COLO829 (cell line): ENCODE results near the gene TAF15.

Experiments
- DNase-seq: peaks from one replicate; pipeline ENCODE4 v3.0.0; 2012; ENCODE audit warnings: low spot score

TAF15 gene

DNA sequence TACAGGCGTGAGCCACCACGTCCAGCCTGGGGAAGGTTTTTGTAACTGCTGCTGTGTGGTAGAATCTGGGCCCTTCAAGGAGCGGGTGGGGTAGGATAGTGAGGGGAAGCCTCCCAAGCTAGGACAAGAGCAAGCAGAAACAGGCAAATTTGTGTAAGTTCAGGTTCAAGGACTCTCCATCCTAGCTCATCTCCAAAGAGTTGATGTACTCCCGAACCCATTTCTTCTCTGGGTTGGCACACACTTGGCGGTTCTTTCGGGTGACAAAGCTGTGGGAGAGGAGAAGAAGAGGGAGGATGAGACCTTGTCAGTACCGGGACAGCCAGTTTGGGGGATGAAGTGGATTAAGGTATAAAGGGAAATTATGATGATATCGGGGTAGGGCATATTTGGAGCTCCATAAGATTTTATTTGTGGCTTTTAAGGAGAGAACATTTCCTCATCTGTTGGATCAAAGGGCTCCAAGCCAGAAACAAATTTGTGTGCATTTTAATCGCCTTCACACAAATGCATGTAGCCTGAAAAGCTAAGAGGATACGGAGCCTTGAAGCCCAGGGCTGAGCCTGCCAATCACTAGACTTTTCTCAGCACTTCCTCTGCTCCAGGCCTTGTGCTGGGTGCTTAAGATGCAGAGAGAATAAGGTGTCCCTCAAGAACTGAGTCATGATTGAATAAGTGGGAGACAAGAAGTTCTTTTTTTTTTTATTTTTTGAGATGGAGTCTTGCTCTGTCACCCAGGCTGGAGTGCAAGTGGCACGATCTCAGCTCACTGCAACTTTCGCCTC, 63.1 kb downstream of the TAF15 start:
- no peak for DNase-seq

DNA sequence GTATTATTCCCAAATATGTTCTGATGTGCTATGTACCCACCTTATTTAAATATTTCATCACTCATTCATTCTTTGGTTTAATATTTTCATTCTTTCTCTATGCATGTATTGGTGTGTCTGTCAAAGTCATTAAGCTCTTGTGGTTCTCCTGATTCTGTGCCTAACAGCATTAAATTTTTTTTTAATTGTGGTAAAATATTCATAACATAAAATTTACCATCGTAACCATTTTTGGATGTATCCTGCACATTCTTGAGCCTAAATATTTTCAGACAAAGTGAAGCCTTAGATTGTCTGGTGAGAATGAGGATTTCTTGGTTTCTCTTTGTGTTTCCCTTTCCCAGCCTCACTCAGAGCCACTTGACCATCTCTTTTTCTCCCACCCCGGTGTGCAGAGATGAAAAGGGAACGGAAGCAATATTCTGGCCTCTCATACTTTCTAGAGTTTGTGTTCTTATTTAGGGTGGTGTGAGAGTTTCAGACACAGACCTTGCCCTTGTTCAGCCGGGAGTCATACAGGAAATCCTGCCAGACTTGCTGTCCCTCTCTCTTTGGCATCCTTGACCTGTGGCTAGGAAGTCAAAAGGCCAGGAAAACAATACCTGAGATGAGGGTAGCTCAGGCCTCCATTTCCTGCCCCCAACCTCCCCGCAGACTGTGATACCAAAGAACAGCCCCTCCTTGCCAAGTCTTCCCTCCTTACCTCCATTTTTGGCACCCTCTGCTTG, 66.0 kb downstream of the TAF15 start:
- DNase-seq = no peak

DNA sequence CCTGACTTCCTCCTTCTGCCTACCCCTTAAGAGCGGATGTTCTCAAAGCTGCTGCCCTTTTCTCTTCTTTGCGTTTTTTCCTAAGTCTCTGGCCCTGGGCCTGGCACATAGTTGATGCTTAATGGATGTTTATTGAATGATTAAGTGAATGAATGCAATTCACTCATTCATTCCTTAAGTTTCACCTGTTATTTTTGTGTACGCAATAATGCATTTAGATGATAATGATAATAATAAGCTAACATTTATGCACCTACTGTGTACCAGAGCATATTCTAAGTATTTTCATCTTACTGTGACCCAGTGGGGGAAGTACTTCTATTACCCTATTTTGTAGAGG, 66.5 kb downstream of the TAF15 start:
- no peak for DNase-seq

DNA sequence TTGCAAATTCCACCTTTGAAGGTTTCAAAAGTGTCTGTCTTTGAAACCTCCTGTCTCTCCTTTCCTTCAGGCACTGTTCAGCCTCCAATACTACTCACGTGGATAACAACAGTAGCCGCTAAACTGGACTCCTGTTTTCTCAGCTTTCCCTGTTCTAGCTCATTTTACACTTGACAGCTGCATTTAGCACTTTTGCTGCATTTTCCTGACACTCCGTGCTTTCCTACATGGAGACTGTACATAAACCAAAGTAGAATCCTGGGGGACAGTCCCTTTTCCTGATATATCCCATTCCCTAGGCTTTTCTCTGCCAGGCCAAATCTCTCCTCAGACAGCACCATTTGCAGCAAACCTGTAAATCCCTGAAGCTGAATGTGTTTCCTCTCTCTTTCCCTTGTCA, 67.2 kb downstream of the TAF15 start:
- DNase-seq = no peak

DNA sequence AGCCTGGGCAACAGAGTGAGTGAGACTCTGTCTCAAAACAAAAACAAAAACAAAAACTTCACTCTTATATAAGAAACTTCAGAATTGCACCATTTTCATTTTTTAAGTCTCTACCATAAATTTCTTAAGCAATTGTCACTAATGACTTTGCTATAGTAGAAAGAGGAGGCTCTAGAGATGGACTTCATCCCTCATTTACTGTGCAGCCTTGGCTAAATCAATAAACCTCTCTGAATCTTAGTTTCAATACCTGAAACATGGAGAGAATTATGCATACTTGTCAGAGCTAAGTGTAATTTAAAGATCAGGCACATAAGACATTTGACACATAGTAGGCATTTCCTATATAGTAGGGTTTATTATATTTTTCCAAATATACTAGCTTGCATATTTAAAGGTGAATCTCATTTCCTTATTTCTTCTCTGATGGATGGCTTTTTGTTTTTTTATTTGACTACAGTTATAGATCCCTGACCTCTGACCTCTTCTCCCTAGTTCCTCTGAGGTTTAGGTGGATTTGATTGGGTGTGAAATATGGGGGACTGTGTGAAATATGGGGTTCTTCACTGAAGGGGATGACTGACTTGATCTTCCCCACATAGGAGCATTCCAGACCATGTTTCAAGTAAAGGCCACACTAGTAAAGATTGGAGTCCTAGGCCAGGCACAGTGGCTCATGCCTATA, 68.2 kb downstream of the TAF15 start:
- no peak for DNase-seq

DNA sequence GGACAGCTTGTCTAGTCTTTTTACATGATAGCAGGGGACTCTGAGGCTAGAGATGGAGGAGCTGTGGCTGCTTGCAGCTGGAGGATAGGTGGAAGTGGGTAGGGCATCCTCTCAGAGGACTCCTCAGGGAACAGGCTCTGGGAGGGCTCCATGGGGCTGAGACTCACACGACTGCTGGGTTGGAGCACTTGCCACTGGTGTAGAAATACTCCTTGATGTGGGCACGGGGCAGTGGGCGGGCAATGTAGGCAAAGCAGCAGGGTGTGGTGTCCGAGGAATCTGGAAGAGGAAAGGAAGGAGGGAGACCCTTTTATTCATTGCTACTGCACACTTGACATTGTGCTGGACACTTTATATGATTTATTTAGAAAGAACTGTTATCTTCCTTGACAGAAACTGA, 69.1 kb downstream of the TAF15 start:
- no peak for DNase-seq

DNA sequence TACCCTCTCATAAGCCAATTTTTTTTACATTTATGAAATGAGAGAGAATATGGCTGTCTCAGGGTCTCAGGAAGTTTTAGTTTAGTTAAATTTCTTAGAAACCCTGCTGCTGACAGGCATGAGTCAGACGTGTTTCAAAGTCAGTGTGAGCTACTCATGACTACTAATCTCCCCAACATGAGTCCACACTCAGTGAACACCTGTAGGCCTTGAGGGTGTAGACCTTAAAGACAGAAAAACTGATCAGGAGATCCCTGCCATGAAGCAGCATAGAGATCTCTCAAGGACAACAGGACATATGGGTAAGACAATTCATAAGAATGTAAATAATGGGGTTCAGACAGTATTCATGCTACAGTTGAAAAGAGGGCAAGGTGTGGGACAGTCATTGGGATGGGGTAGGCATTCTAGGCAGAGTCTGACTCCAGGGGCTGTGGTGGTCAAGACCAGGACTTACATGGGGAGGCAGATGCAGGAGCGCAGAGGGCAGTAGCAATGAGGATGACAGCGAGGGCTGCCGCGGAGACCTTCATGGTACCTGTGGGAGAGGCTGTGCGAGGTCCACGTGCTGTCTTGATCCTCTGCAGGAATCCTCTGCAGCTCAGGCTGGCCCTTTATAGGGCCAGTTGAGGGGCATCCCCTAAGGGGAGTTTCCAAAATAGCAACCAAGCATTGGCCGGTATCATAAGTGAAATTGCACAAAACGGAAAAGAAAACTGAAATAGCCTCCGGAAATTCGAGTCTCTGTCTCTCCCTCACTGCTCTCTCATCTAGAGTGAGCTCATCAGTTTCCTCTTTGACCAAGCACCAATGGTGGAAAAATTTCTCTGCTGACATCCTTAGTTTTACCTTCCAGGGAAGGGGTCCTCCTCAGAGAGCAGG, 70.7 kb downstream of the TAF15 start, which contains the start of gene CCL5:
TSS of gene CCL5 (minus strand) at position 588 of the 882 bp plus-strand sequence.
- DNase-seq = no peak

DNA sequence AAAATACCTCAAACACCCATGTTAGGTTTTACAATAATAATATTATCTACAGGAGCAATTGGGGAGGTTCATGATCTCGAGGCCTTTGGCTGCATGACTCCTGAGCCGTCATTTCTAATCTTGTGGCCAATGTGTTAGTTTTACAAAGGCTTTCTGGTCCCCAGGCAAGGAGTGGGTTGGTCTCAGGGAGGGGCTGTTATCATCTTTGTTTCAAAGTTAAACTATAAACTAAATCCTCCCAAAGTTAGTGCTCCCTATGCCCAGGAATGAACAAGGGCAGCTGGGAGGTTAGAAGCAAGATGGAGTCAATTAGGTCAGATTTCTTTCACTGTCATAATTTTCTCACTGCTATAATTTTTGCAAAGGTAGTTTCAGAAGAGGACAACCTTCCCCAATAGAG, 80.0 kb downstream of the TAF15 start:
- DNase-seq = no peak

DNA sequence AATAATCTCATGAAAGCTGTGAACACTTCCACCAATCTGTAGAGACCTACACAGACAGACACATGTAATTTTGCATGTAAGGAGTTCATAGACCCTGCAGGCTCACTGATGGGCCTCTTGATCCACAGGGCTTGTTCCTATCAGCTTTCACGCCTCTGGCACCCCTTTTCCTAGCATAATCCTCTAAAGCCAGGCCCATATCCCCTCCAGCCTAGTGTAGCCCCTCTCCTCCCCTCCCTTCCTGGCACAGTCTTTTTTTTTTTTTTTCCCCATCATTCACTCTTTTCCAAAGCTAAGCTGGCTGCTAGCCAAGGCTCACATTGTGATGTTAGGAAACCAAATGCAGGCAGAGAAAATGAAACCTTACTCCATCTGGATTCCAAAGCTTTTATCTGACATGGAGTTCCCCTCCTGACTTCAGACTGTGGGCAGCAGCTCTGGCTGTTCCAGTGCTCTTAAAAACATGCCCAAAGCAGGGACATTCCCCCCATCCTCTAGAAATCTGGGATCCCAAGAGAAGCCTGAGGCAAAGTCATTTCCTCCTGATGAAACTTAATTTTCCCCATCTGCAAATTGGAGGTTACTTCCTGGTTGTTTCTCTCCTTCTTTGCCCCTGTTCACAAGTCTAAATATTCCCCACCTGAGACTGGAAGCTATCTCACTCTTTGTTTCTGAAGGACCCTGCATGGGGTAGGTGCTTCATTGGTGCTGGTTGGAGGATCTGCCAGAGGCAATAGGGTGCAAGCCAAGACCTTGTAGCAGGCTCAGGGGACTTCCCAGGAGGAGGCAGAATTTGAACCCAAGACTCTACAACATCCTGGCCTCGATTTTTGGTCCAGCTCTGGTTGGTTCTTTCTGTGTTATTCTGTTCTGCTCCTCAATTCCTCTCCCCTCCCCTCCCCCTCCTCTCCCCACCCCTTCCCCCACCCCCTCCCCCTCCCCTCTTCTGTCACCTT, 80.8 kb downstream of the TAF15 start:
- DNase-seq = no peak

DNA sequence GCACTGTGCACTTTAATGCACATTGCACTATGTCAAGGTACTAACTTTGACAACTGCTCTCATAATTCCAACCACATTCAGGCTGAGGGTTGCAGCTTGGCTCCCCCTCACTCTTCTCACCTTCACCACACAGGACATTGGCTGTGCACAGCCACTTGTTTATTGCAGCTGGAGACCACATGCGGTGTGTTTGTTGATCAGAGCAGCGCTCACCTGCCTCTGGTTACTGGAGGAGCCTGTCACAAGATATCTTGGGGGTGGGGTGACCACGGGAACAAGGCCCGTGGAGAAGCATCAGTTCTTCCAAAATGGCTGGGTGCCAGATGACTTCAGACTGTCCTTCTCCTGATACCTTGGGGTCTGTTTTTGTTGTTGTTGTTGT, 81.5 kb downstream of the TAF15 start:
- DNase-seq = no peak

DNA sequence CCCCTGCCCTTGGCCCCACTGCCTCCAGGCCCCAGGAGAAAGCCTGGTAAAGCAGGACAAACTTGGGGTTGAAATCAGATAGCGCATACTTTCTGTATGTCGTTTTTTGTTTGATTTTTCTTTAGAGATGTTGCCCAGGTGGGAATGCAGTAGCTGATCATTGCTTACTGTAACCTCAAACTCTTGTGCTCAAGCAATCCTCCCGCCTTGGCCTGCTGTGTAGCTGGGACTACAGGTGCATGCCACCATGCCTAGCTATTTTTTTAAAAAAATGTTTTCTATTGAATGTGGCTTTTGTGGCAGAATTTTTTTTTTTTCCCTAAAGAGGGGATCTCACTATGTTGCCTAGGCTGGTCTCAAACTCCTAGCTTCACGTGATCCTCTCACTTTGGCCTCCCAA, 82.0 kb downstream of the TAF15 start:
- DNase-seq = no peak

DNA sequence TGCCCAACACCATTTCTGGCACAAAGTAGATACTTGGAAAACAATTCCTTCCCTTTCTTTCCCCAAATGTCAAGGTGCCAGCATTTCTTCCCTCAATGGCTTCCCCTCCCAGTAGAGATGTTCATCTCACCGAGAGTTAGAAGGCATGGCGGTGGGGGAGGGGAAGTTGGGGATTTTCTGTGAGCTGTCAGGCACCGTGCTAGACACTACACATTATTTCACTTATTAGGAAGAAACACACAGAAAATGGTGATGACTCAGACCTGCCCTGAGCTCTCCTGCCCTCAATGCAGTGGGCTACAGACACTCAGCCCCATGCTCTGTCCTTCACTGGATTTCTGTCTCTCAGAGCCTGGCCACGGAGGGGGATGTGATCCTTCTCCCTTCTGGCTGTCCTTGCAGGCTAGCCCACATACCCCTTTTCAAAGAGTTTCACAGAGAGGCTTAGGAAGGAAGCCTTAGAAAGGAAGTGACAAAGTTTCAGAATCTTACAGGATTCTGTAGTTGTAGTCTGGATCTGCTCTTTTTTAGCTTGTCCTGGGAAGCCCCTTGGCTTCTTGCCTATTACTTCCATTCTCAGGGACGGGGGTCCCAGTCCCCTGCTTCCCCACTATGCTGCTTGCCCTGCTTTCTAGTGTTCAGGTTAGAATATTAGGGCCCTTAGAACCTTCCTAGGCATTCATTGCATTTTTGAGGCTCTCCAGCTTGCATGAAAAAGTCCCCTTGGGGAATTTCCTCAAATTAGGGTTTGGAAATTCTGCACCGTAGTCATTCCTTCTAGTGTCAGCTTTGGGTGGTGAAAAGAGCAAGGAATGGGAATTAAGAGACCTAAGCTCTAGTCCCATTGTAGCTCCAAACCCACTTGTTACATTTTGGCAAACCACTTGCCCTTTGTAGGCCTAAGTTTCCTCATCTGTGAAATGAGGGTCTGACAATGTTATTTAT, 83.1 kb downstream of the TAF15 start:
- DNase-seq = no peak

DNA sequence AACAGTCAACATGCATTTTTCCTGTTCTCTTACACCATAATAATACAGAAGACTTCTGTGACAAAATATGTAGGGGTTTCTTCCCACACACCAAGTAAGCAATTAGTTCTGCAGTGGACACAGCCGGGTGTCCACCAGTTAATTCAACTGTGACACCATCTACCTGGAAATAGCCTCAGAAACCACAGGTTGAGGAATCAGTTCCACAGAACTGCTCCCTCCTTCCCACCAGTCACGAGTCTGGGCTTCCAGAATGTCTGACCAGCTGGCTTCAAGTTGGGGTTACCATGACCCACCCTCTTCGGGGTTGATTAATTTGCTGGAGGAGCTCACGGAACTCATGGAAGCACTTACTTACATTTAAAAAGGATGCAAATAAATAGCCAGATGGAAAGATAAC, 84.5 kb downstream of the TAF15 start:
- DNase-seq = no peak

DNA sequence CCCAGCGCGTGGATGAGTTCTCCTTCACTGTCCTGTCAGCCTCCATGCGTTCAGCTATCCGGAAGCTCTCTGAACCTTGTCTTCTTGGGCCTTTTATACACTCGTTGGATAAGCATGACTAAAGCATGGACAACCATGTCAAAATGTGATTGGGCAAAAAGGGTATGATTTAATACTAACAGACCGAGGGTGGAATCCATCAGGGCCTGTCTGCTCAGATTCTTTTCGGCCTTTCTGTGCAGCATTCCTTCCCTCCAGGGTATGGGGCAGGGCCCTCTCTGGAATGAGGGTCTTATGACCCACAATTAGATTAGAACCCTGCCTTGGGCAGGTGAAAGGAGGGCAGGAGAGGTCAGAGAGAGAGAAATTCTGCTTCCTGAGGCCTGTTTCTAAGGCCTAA, 84.9 kb downstream of the TAF15 start:
- DNase-seq = no peak

DNA sequence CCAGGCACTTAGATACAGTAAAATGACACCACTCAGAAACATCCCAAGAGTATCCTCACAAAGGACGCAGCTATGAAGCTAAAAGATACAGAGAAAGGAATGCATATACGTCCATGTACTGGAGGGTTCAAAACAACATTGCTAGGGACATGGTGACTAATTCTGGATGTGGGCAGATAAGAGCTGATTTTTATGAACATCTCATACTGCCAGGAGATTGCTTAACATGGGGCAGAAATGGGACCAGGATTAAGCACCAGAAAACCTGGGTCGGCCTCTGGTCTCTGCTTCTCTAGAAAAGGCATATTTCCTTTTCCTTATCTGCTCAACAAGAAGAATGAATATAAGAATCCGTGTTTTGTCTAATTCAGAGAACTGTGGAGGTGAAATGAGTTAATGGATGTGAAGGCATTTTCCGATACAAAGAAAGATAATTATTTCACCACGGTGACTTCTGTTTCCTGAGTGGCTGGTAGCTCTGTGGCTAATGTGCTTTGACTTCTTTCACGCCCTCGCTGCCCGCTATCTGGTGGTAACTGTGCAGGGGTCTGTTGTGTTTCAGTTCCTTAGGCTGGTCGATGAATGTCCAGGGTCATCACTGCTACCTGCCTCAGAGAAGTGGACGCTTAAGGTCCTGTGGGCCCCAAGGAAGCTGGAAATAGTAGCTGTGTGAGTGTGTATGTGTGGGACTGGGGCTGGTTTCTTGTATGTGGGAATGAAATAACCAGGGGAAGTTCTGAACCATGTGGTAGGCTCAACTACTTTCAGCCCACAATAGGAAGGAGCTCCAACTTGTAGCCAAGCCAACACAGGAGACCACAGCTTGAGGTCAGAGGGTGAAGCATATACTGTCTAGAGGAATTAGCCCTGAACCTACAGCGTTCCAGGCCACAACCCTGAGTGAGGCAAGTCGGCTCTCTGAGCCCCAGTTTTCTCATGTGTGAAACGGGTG, 86.6 kb downstream of the TAF15 start:
- no peak for DNase-seq
